B cell (primary cell): ENCODE measurements around the gene UNC93B1. TPM values are rescaled to one million over a fixed set of nuclear protein-coding genes. Genes with fewer than 3 reads are reported as not detected.

Experiments
- ATAC-seq: fragments of 200-7000 bp; cut with Tn5 transposase; one replicate; pipeline ENCODE4 v1.10.0; 2021; ENCODE audit warnings: low read depth, mild to moderate bottlenecking, moderate number of reproducible peaks, moderate library complexity
- CTCF ChIA-PET: fragments of 350-600 bp; sonication (Branson Sonifier 250); formaldehyde crosslinking; loops from one replicate; lab custom pipeline; 2021; ENCODE audit warnings: antibody characterized with exemption, inconsistent platforms; lab: Charles Lee
- POLR2A ChIA-PET: fragments of 350-600 bp; sonication (Branson Sonifier 250); formaldehyde crosslinking; loops from one replicate; lab custom pipeline; 2021; ENCODE audit warnings: antibody characterized with exemption; lab: Charles Lee
- DNase-seq: peaks from one replicate; pipeline ENCODE4 v3.0.0; 2013
- H2AFZ ChIP-seq: 2 replicates; pipeline ENCODE4 v1.6.1; 2012; ENCODE audit warnings: mild to moderate bottlenecking, low read depth, low read length; ENCODE audit not compliant: insufficient read depth, poor library complexity, severe bottlenecking
- H3K27ac ChIP-seq, 2 donors: 1 replicate in 1 of 2; 2 replicates in 1 of 2; pipeline ENCODE4 v1.5.1; 2012 to 2013; ENCODE audit warnings: low read length in 2 of 2, mild to moderate bottlenecking in 2 of 2, moderate library complexity in 1 of 2
- H3K27me3 ChIP-seq, 4 experiments: fragments of 200-600 bp in 1 of 4; sonication (generic) in 1 of 4; replicated peaks in 1 of 4; 1 replicate in 2 of 4; 2 replicates in 2 of 4; pipeline versions ENCODE4 v1.6.1 to v1.7.0; 2013 to 2016; ENCODE audit warnings: low read length in 3 of 4, mild to moderate bottlenecking in 2 of 4, mixed read lengths in 1 of 4, moderate library complexity in 1 of 4; ENCODE audit not compliant: insufficient read depth in 4 of 4, control insufficient read depth in 3 of 4; ENCODE audit errors: control extremely low read depth in 1 of 4
- H3K36me3 ChIP-seq, 2 experiments: replicated peaks in 1 of 2; 1 replicate in 1 of 2; 2 replicates in 1 of 2; pipeline versions ENCODE4 v1.6.1 to v1.7.1; 2013; ENCODE audit warnings: low read length in 1 of 2; ENCODE audit not compliant: insufficient read depth in 2 of 2, control insufficient read depth in 1 of 2; ENCODE audit errors: control extremely low read depth in 1 of 2, extremely low read depth in 1 of 2
- H3K4me1 ChIP-seq, 2 donors: fragments of 200-600 bp in 1 of 2; sonication (generic) in 1 of 2; 1 replicate in 1 of 2; 2 replicates in 1 of 2; pipeline versions ENCODE4 v1.5.1 to v1.6.1; 2013 to 2017; ENCODE audit warnings: low read length in 2 of 2; ENCODE audit not compliant: control insufficient read depth in 2 of 2, insufficient read depth in 2 of 2
- H3K4me2 ChIP-seq: replicated peaks from 2 replicates; pipeline ENCODE3; 2012; ENCODE audit warnings: mild to moderate bottlenecking, low read depth, low read length; ENCODE audit not compliant: poor library complexity, severe bottlenecking
- H3K4me3 ChIP-seq, 5 experiments: fragments of 200-600 bp in 1 of 5; sonication (generic) in 1 of 5; 1 replicate in 3 of 5; 2 replicates in 2 of 5; pipeline versions ENCODE4 v1.5.1 to v1.7.0; 2011 to 2016; ENCODE audit warnings: low read length in 4 of 5, mild to moderate bottlenecking in 4 of 5, low read depth in 2 of 5, control low read depth in 1 of 5, moderate library complexity in 1 of 5; ENCODE audit not compliant: insufficient read depth in 1 of 5; ENCODE audit errors: control extremely low read depth in 1 of 5, extremely low read depth in 1 of 5
- H3K79me2 ChIP-seq: fragments of 200-600 bp; sonication (generic); one replicate; pipeline ENCODE4 v1.6.0; 2016; ENCODE audit warnings: low read length; ENCODE audit not compliant: control insufficient read depth, insufficient read depth
- H3K9ac ChIP-seq: fragments of 200-600 bp; sonication (generic); 2 replicates; pipeline ENCODE4 v1.6.1; 2017; ENCODE audit warnings: mild to moderate bottlenecking, low read length, moderate library complexity
- H3K9me3 ChIP-seq, 3 donors: one replicate each; pipeline versions ENCODE4 v1.6.1 to v1.7.1; 2013; ENCODE audit warnings: low read length in 2 of 3; ENCODE audit not compliant: control insufficient read depth in 2 of 3, insufficient read depth in 1 of 3; ENCODE audit errors: control extremely low read depth in 1 of 3
- H4K20me1 ChIP-seq: 2 replicates; pipeline ENCODE4 v1.6.0; 2012; ENCODE audit warnings: mild to moderate bottlenecking, low read length; ENCODE audit not compliant: insufficient read depth, control insufficient read depth, poor library complexity, severe bottlenecking
- H3K27ac Mint-ChIP-seq: one replicate; pipeline ENCODE4 v1.8.0; 2021; ENCODE audit warnings: mixed read lengths
- H3K27me3 Mint-ChIP-seq: one replicate; pipeline ENCODE4 v1.8.0; 2021; ENCODE audit warnings: mixed read lengths
- H3K4me1 Mint-ChIP-seq: one replicate; pipeline ENCODE4 v1.8.0; 2021; ENCODE audit warnings: mixed read lengths
- H3K4me3 Mint-ChIP-seq: one replicate; pipeline ENCODE4 v1.8.0; 2021; ENCODE audit warnings: mixed read lengths
- H3K9me3 Mint-ChIP-seq: one replicate; pipeline ENCODE4 v1.8.0; 2022; ENCODE audit warnings: mixed read lengths; ENCODE audit not compliant: insufficient read depth
- CTCF ChIP-seq: fragments of 200-600 bp; IDR thresholded peaks from one replicate; pipeline ENCODE4 v1.8.0; 2022; ENCODE audit warnings: antibody characterized with exemption, mild to moderate bottlenecking
- EZH2 ChIP-seq: IDR thresholded peaks from 2 replicates; pipeline ENCODE4 v1.6.1; 2012; ENCODE audit warnings: borderline replicate concordance, low read depth, mild to moderate bottlenecking, moderate library complexity, low read length; ENCODE audit not compliant: insufficient read depth, poor library complexity, severe bottlenecking
- WGBS: methylation state at CpG from one replicate; pipeline ENCODE4 v1.1.5; 2013; ENCODE audit warnings: missing lambda C conversion rate; ENCODE audit not compliant: insufficient coverage; 5-methylcytosine and 5-hydroxymethylcytosine counted together
- intact Hi-C: fragments of 100-400 bp; cut with micrococcal nuclease; formaldehyde crosslinking; loops from one replicate; pipeline ENCODE4 v1.10.0; 2022
- polyA plus RNA-seq: library from polyadenylated mRNA; depleted of rRNA; stranded (reverse); fragments of >200 nt; gene quantifications from 2 replicates; pipeline ENCODE4 v1.2.3, GENCODE V29; 2012
- total RNA-seq, 2 donors: library from RNA; stranded (reverse); fragments of 120-200 nt in 1 of 2; gene quantifications; 1 replicate in 1 of 2; 2 replicates in 1 of 2; pipeline versions ENCODE4 v1.2.3 to v1.2.4, GENCODE V29; 2013 to 2022

The UNC93B1 gene
- total and polyA plus RNA-seq, 2 donors (not counting 1 experiment from before 2014, with no cell fraction given), result 114 to 308 TPM

GRCh38 chr11:68012044-68012842 lies 8.3 kb upstream of the UNC93B1 start:
- H3K4me1 ChIP-seq, result peaks cover 34 to 42% of the 10 kb centered on the region in 2 donors

More at GRCh38 chr11:68012044-68012842, 8.3 kb upstream of the UNC93B1 start:
- no peak overlapping the region for H2AFZ ChIP-seq
- 77% methylated on average over 9 of the region's 17 CpGs for WGBS
- no peaks in the 10 kb centered on the region for H3K27me3 ChIP-seq
- intact Hi-C loops, result no loop called here
- H3K27ac ChIP-seq, result no peak overlapping the region
- POLR2A ChIA-PET, result interaction anchor here (1.0 kb wide), 1 partner anchor 255 kb away, joined by 3 read pairs; no protein-coding TSS in a partner anchor
- H4K20me1 ChIP-seq, result peaks cover 16% of the 10 kb centered on the region
- no peak for DNase-seq
- no peaks in the 10 kb centered on the region for H3K9me3 Mint-ChIP-seq
- TF ChIP-seq EZH2, result no peak
- no peak for TF ChIP-seq CTCF
- CTCF ChIA-PET, result interaction anchor here (4.9 kb wide), 1 partner anchor 197 kb away, joined by 72 read pairs; no protein-coding TSS in a partner anchor
- no peak overlapping the region for H3K4me3 ChIP-seq
- peaks cover 21% of the 10 kb centered on the region for H3K79me2 ChIP-seq
- no peaks in the 10 kb centered on the region for H3K36me3 ChIP-seq
- H3K27ac Mint-ChIP-seq, result no peak overlapping the region
- no peaks in the 10 kb centered on the region for H3K27me3 Mint-ChIP-seq
- no peak overlapping the region for H3K4me3 Mint-ChIP-seq
- no peaks in the 10 kb centered on the region for H3K9me3 ChIP-seq
- no peak overlapping the region for H3K4me2 ChIP-seq
- H3K4me1 Mint-ChIP-seq, result peaks cover 32% of the 10 kb centered on the region
- no peak for ATAC-seq
- H3K9ac ChIP-seq, result no peak overlapping the region
